Measurements from ENCODE around the gene FMO1.
A peak's percentile ranks its signal among the peaks of the same experiment; 100 is the strongest.

FMO1 gene

DNA sequence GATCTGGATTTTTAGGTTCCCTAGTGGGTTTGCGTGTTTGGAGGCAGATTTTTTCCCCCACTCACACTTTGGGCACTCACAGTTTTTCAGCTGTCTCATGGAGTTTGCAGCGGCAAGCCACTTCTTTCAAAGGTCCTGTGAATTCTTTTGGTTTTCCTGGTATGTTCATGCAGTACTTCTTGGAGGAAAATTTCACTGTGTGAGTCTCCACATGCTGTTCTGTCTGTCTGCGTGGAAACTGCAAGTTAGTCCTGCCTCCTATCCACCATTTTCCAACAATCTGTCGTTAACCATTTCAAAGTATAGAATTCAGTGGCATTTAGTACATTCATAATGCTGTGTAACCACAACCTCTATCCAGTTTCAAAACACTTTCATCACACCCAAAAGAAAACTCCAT lies 793 bp upstream of the FMO1 start:
- TF ChIP-seq MYC (IDR thresholded peaks at IDR 0.05; ENCODE audit: low read depth, low read length), result no peak
- TF ChIP-seq, protein P1, sequence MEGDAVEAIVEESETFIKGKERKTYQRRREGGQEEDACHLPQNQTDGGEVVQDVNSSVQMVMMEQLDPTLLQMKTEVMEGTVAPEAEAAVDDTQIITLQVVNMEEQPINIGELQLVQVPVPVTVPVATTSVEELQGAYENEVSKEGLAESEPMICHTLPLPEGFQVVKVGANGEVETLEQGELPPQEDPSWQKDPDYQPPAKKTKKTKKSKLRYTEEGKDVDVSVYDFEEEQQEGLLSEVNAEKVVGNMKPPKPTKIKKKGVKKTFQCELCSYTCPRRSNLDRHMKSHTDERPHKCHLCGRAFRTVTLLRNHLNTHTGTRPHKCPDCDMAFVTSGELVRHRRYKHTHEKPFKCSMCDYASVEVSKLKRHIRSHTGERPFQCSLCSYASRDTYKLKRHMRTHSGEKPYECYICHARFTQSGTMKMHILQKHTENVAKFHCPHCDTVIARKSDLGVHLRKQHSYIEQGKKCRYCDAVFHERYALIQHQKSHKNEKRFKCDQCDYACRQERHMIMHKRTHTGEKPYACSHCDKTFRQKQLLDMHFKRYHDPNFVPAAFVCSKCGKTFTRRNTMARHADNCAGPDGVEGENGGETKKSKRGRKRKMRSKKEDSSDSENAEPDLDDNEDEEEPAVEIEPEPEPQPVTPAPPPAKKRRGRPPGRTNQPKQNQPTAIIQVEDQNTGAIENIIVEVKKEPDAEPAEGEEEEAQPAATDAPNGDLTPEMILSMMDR (IDR thresholded peaks at IDR 0.05; ENCODE audit: low read depth, low read length), result no peak
- TF ChIP-seq, protein P2, sequence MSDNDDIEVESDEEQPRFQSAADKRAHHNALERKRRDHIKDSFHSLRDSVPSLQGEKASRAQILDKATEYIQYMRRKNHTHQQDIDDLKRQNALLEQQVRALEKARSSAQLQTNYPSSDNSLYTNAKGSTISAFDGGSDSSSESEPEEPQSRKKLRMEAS (IDR thresholded peaks at IDR 0.05; ENCODE audit: low read depth, low read length), result no peak
- TF ChIP-seq POLR2A (IDR thresholded peaks at IDR 0.05; ENCODE audit: extremely low read depth, insufficient read length), result no peak
- no peak overlapping the region for H3K4me3 ChIP-seq (ENCODE audit: low read depth, low read length)
- DNase-seq (ENCODE audit: low read depth), result no peak

DNA sequence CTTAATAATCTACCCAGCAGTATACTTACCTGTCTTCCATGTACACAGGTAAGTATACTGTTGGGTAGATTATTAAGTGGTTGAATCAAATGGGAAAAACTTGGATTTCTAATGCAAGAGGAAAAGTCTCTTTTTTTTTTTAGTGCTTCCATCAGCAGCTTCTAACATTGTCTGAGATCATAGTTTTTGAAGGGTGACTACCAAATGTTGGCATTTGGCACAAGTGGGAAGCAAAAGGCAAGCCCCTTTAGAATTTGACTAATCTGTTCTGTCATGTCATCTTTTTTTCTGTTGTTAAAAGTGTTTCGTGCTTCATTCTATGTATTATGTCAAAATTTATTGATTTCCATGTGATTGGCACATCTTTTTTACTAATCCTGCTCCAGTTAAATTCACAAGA lies 547 bp downstream of the FMO1 start:
- no peak overlapping the region for H3K4me3 ChIP-seq (ENCODE audit: low read depth, low read length)
- no peak for DNase-seq (ENCODE audit: low read depth)
- TF ChIP-seq MYC (IDR thresholded peaks at IDR 0.05; ENCODE audit: low read depth, low read length) (no peak), POLR2A (IDR thresholded peaks at IDR 0.05; ENCODE audit: extremely low read depth, insufficient read length) (no peak)
- TF ChIP-seq, protein P2 (IDR thresholded peaks at IDR 0.05; ENCODE audit: low read depth, low read length), result no peak
- TF ChIP-seq, protein P1 (IDR thresholded peaks at IDR 0.05; ENCODE audit: low read depth, low read length), result no peak

DNA sequence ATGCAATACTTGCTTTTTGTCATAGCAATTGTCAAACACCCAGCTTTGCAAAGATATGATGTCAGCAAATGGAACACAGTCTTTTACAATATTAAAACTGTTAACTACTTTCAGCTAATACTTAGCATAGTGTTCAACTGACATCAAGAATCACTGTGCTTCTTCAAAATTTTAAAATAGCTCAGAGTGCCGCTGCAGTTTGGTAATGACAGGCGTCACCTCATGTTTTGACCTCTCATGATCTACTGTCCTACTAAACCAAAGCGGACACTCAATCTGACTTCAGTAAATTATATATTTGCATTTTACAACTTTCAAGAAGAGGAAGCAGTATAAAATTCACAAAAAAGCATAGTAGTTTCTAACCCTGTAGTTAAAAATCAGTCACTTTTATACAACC lies 2.0 kb downstream of the FMO1 start:
- no peak overlapping the region for H3K4me3 ChIP-seq (ENCODE audit: low read depth, low read length)
- DNase-seq (ENCODE audit: low read depth), result no peak
- TF ChIP-seq, protein P1 (IDR thresholded peaks at IDR 0.05; ENCODE audit: low read depth, low read length), result no peak
- TF ChIP-seq, protein P2 (IDR thresholded peaks at IDR 0.05; ENCODE audit: low read depth, low read length), result no peak
- TF ChIP-seq MYC (IDR thresholded peaks at IDR 0.05; ENCODE audit: low read depth, low read length) (no peak), POLR2A (IDR thresholded peaks at IDR 0.05; ENCODE audit: extremely low read depth, insufficient read length) (no peak)

DNA sequence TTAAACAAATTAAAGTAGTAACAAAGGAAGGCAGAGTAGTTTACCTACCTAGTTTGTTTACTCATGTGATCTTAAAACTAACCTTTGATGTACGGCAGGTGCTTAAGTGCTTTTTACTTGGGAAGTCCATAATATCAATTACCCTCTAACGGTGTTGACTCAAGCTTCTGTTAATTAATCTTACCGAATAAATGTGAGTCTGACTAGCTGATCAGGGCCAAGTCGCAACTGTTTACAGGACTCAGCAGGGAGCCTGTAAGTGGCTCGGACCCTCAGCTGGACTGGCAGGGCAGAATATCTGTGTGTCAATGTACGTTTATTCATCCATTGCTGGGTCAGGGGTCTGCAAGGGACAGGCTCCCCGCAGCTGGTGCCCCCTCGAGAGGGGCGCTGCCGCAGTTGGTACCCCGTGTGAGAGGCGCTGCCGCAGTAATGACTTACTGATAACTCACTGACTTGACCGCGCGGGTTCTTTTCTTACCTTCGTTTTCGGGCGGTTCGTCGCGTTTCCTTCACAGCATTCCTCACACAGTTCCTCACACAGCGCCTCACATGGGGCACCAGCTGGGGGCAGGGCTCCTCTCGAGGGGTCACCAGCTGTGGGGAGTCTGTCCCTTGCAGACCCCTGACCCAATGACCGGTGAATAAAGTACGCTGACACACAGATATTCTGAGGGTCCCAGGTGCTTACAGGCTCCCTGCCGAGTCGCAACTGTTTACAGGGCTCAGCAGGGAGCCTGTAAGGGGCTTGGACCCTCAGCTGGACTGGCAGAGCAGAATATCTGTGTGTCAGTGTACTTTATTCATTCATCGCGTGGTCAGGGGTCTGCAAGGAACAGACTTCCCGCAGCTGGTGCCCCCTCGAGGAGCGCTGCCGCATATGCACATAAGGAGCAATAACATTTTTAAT lies 3.0 kb downstream of the FMO1 start:
- peak overlapping the region; percentile 55 for H3K4me3 ChIP-seq (ENCODE audit: low read depth, low read length)
- peak; percentile 50 for DNase-seq (ENCODE audit: low read depth)
- TF ChIP-seq, protein P2 (IDR thresholded peaks at IDR 0.05; ENCODE audit: low read depth, low read length), result no peak
- TF ChIP-seq, protein P1 (IDR thresholded peaks at IDR 0.05; ENCODE audit: low read depth, low read length), result peak; percentile 58

DNA sequence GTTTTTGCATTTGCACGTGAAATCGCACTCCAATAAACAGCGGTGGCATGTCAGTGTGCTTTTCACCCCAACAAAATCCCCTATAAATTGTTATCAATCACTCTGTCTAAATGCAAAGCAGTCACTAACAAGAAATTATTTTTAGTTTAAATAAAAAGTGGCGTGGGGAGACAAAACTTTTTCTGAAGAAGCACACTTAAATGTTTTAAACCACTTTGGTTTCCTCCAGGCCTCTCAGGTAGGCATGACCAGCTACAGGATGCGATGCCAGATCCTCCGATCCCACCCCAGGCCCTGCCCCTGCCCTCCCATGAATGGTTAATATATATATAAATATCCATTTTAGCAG lies 3.6 kb downstream of the FMO1 start:
- DNase-seq (ENCODE audit: low read depth), result no peak
- 0 out of 2 replicates have a peak, but pooled peaks have one; percentile 13 for TF ChIP-seq MYC (IDR thresholded peaks at IDR 0.05; ENCODE audit: low read depth, low read length)
- TF ChIP-seq, protein P1 (IDR thresholded peaks at IDR 0.05; ENCODE audit: low read depth, low read length), result no peak
- peak overlapping the region; percentile 55 for H3K4me3 ChIP-seq (ENCODE audit: low read depth, low read length)

Data from NB4 (cell line).